Calu3 (cell line): ENCODE results near the gene AGPAT3. TPM values are rescaled to one million over a fixed set of nuclear protein-coding genes. Genes with fewer than 3 reads are reported as not detected.

Experiments used
- BruUV-seq: library from RNA; stranded (reverse); fragments of 400-500 nt; replicated peaks from 2 replicates; lab custom pipeline; 2021; lab: Mats Ljungman, UMichigan
- CTCF ChIA-PET: fragments of 300-600 bp; sonication (Branson Sonifier 250); formaldehyde crosslinking; loops from one replicate; lab custom pipeline; 2022; ENCODE audit warnings: antibody characterized with exemption; lab: Charles Lee
- DNase-seq: peaks from one replicate; pipeline ENCODE4 v3.0.0; 2022
- H3K27ac Mint-ChIP-seq: one replicate; pipeline ENCODE4 v1.8.0; 2022; ENCODE audit warnings: mixed read lengths; ENCODE audit not compliant: unreplicated experiment
- H3K27me3 Mint-ChIP-seq: one replicate; pipeline ENCODE4 v1.8.0; 2022; ENCODE audit warnings: mixed read lengths; ENCODE audit not compliant: unreplicated experiment
- H3K36me3 Mint-ChIP-seq: one replicate; pipeline ENCODE4 v1.8.0; 2022; ENCODE audit warnings: mild to moderate bottlenecking, moderate library complexity, mixed read lengths; ENCODE audit not compliant: insufficient read depth, unreplicated experiment
- H3K4me1 Mint-ChIP-seq: one replicate; pipeline ENCODE4 v1.8.0; 2022; ENCODE audit warnings: mild to moderate bottlenecking, low read depth, mixed read lengths; ENCODE audit not compliant: unreplicated experiment
- H3K4me3 Mint-ChIP-seq: one replicate; pipeline ENCODE4 v1.8.0; 2022; ENCODE audit warnings: mild to moderate bottlenecking, low read depth, moderate library complexity, mixed read lengths; ENCODE audit not compliant: unreplicated experiment
- H3K9me3 Mint-ChIP-seq: one replicate; pipeline ENCODE4 v1.8.0; 2022; ENCODE audit warnings: low read depth, mixed read lengths; ENCODE audit not compliant: unreplicated experiment
- intact Hi-C: fragments of 100-400 bp; cut with micrococcal nuclease; formaldehyde crosslinking; loops from one replicate; pipeline ENCODE4 v1.10.0; 2022; ENCODE audit not compliant: unreplicated experiment
- total RNA-seq: library from RNA; stranded (reverse); gene quantifications from 2 replicates; pipeline ENCODE4 v1.2.3, GENCODE V29; 2022
- TF ChIP-seq, protein P1 (sequence below): fragments of 200-600 bp; IDR thresholded peaks from one replicate; pipeline ENCODE4 v1.8.0; 2022; ENCODE audit warnings: antibody characterized with exemption; ENCODE audit not compliant: unreplicated experiment

Gene AGPAT3
- total RNA-seq, 1 experiment from 2014 or later, result 61.2 TPM

DNA sequence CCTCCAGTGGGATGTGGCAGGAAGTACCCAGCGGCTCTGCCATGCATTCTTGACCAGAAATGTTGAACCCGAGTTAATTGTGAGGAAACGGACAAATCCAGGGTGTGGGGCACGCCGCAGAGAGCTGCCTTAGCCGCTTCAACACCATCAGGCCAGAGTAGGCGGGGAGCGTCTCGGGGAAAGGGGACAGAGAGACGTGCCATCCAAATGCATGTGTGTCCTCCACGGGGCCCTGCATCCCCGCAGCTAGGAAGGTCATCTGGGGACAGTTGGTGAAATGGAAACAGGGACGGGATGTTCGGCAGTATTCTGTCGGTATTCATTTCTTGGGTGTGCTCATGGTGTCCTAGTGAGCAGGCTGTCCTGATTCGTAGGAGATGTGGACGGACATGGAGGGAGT lies 88.0 kb downstream of the AGPAT3 start:
- BruUV-seq, result no TSS peak
- Mint-ChIP-seq H3K36me3 (peaks cover 4% of the 10 kb centered on the region), H3K9me3 (no peaks in the 10 kb centered on the region), H3K4me3 (no peak overlapping the region), H3K4me1 (no peaks in the 10 kb centered on the region), H3K27ac (no peak overlapping the region), H3K27me3 (no peaks in the 10 kb centered on the region)
- TF ChIP-seq, protein P1, sequence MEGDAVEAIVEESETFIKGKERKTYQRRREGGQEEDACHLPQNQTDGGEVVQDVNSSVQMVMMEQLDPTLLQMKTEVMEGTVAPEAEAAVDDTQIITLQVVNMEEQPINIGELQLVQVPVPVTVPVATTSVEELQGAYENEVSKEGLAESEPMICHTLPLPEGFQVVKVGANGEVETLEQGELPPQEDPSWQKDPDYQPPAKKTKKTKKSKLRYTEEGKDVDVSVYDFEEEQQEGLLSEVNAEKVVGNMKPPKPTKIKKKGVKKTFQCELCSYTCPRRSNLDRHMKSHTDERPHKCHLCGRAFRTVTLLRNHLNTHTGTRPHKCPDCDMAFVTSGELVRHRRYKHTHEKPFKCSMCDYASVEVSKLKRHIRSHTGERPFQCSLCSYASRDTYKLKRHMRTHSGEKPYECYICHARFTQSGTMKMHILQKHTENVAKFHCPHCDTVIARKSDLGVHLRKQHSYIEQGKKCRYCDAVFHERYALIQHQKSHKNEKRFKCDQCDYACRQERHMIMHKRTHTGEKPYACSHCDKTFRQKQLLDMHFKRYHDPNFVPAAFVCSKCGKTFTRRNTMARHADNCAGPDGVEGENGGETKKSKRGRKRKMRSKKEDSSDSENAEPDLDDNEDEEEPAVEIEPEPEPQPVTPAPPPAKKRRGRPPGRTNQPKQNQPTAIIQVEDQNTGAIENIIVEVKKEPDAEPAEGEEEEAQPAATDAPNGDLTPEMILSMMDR, result no peak
- intact Hi-C loops, result no loop called here
- CTCF ChIA-PET, result interaction anchor here (0.6 kb wide), 1 partner anchor 229 kb away, joined by 3 read pairs; no protein-coding TSS in a partner anchor
- no peak for DNase-seq

DNA sequence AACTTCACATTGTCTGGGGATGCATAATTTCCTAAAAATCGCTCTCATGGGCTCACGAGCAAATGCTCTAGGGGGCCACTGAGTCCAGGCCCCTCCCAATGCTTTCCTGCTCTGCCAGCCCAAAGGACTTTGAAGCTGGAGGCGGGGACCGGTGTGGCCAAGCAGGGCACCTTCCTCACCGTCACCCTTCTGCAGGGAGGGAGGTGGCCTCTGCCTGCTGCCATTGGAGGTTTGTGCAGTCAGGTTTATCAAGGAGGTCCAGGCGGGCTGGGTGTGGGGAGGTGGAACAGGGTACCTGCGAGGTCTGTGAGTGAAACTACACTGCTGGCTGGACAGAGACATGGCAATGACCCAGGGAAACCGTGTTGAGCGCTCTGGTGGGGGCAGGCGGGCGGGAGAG lies 89.0 kb downstream of the AGPAT3 start:
- H3K36me3 Mint-ChIP-seq, result peaks cover 4% of the 10 kb centered on the region
- TF ChIP-seq, protein P1, result no peak
- H3K4me1 Mint-ChIP-seq, result no peaks in the 10 kb centered on the region
- CTCF ChIA-PET, result no interaction called here
- H3K27ac Mint-ChIP-seq, result no peak overlapping the region
- DNase-seq, result no peak
- intact Hi-C loops, result no loop called here
- no peaks in the 10 kb centered on the region for H3K27me3 Mint-ChIP-seq
- BruUV-seq, result no TSS peak
- no peaks in the 10 kb centered on the region for H3K9me3 Mint-ChIP-seq
- H3K4me3 Mint-ChIP-seq, result no peak overlapping the region

GRCh38 chr21:43954896-43955295 lies 89.9 kb downstream of the AGPAT3 start:
- CTCF ChIA-PET, result no interaction called here
- TF ChIP-seq, protein P1, result no peak
- no TSS peak for BruUV-seq
- H3K36me3 Mint-ChIP-seq, result peaks cover 4% of the 10 kb centered on the region
- intact Hi-C loops, result no loop called here
- H3K4me1 Mint-ChIP-seq, result no peaks in the 10 kb centered on the region
- no peaks in the 10 kb centered on the region for H3K9me3 Mint-ChIP-seq
- H3K27ac Mint-ChIP-seq, result no peak overlapping the region
- no peak for DNase-seq
- H3K27me3 Mint-ChIP-seq, result no peaks in the 10 kb centered on the region
- no peak overlapping the region for H3K4me3 Mint-ChIP-seq

DNA sequence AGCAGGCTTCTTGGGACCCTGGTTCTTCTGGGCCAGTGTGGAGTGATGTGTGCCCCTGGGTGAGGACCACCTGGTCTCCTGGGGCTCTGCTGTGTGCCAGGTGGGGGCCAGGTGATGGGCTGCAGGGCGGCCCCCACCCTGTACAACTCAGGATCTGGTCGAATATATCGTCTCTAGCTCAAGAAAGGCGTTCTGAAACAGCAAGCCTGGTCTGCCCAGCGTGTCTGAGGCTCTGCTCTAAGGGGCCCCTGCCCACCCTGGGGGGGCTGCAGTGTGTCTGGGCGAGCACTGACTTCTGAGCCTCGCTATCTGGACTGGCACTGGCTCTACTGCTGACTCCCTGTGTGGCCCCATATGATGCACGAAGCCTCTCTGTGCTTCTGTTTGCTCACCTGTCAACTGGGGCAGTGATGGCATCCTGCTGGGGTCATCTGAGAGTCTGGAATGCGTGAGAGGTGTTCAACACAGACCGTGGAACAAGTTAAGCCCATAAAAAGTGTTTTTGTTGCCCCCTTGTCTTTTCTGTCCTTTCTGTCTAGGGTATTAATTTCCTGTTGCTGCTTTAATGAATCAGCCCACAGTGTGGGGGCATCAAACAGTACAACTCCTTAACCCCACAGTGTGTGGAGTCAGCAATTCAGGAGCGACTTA lies 91.1 kb downstream of the AGPAT3 start:
- H3K4me3 Mint-ChIP-seq, result no peak overlapping the region
- no peak overlapping the region for H3K27ac Mint-ChIP-seq
- TF ChIP-seq, protein P1, result no peak
- intact Hi-C loops, result no loop called here
- no peaks in the 10 kb centered on the region for H3K4me1 Mint-ChIP-seq
- peaks cover 4% of the 10 kb centered on the region for H3K36me3 Mint-ChIP-seq
- no peaks in the 10 kb centered on the region for H3K27me3 Mint-ChIP-seq
- no peaks in the 10 kb centered on the region for H3K9me3 Mint-ChIP-seq
- no peak for DNase-seq
- CTCF ChIA-PET, result interaction anchor here (0.6 kb wide), 1 partner anchor 29 kb away, joined by 4 read pairs; no protein-coding TSS in a partner anchor
- BruUV-seq, result no TSS peak
